ENCODE measurements around the gene CRTAC1. TPM values are rescaled to one million over a fixed set of nuclear protein-coding genes. Genes with fewer than 3 reads are reported as not detected.

Gene CRTAC1
- total and polyA plus RNA-seq, 2 experiments from 2014 or later: 0.47 to 1.2 TPM

DNA sequence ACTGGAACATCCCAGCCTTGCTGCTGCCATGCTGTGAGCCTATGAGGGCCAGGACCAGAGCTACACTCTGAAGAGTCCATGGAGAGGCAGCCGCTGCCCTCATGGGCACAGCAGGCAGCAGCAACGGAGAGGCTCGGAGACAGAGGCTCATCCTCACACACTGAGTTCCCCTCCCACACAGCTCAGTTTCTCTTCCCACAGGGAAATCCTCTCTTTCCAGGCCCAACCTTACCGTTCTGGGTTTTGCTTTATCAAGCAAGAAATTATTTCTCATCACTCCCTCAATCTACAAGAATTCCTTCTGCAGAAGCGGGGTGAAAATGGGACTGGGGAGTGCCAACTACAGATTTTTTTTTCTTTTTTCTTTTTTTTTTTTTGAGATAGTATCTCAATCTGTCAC lies 144.1 kb downstream of the CRTAC1 start (continued):
- TF ChIP-seq, protein P1, sequence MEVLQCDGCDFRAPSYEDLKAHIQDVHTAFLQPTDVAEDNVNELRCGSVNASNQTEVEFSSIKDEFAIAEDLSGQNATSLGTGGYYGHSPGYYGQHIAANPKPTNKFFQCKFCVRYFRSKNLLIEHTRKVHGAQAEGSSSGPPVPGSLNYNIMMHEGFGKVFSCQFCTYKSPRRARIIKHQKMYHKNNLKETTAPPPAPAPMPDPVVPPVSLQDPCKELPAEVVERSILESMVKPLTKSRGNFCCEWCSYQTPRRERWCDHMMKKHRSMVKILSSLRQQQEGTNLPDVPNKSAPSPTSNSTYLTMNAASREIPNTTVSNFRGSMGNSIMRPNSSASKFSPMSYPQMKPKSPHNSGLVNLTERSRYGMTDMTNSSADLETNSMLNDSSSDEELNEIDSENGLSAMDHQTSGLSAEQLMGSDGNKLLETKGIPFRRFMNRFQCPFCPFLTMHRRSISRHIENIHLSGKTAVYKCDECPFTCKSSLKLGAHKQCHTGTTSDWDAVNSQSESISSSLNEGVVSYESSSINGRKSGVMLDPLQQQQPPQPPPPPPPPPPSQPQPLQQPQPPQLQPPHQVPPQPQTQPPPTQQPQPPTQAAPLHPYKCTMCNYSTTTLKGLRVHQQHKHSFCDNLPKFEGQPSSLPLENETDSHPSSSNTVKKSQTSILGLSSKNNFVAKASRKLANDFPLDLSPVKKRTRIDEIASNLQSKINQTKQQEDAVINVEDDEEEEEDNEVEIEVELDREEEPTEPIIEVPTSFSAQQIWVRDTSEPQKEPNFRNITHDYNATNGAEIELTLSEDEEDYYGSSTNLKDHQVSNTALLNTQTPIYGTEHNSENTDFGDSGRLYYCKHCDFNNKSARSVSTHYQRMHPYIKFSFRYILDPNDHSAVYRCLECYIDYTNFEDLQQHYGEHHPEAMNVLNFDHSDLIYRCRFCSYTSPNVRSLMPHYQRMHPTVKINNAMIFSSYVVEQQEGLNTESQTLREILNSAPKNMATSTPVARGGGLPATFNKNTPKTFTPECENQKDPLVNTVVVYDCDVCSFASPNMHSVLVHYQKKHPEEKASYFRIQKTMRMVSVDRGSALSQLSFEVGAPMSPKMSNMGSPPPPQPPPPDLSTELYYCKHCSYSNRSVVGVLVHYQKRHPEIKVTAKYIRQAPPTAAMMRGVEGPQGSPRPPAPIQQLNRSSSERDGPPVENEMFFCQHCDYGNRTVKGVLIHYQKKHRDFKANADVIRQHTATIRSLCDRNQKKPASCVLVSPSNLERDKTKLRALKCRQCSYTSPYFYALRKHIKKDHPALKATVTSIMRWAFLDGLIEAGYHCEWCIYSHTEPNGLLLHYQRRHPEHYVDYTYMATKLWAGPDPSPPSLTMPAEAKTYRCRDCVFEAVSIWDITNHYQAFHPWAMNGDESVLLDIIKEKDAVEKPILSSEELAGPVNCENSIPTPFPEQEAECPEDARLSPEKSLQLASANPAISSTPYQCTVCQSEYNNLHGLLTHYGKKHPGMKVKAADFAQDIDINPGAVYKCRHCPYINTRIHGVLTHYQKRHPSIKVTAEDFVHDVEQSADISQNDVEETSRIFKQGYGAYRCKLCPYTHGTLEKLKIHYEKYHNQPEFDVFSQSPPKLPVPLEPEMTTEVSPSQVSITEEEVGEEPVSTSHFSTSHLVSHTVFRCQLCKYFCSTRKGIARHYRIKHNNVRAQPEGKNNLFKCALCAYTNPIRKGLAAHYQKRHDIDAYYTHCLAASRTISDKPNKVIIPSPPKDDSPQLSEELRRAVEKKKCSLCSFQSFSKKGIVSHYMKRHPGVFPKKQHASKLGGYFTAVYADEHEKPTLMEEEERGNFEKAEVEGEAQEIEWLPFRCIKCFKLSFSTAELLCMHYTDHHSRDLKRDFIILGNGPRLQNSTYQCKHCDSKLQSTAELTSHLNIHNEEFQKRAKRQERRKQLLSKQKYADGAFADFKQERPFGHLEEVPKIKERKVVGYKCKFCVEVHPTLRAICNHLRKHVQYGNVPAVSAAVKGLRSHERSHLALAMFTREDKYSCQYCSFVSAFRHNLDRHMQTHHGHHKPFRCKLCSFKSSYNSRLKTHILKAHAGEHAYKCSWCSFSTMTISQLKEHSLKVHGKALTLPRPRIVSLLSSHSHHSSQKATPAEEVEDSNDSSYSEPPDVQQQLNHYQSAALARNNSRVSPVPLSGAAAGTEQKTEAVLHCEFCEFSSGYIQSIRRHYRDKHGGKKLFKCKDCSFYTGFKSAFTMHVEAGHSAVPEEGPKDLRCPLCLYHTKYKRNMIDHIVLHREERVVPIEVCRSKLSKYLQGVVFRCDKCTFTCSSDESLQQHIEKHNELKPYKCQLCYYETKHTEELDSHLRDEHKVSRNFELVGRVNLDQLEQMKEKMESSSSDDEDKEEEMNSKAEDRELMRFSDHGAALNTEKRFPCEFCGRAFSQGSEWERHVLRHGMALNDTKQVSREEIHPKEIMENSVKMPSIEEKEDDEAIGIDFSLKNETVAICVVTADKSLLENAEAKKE (CRISPR knock-in tag; IDR thresholded peaks at IDR 0.05): no peak
- TF ChIP-seq, protein P2, sequence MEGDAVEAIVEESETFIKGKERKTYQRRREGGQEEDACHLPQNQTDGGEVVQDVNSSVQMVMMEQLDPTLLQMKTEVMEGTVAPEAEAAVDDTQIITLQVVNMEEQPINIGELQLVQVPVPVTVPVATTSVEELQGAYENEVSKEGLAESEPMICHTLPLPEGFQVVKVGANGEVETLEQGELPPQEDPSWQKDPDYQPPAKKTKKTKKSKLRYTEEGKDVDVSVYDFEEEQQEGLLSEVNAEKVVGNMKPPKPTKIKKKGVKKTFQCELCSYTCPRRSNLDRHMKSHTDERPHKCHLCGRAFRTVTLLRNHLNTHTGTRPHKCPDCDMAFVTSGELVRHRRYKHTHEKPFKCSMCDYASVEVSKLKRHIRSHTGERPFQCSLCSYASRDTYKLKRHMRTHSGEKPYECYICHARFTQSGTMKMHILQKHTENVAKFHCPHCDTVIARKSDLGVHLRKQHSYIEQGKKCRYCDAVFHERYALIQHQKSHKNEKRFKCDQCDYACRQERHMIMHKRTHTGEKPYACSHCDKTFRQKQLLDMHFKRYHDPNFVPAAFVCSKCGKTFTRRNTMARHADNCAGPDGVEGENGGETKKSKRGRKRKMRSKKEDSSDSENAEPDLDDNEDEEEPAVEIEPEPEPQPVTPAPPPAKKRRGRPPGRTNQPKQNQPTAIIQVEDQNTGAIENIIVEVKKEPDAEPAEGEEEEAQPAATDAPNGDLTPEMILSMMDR (conservative IDR thresholded peaks at IDR 0.05; ENCODE audit: low read depth in 2 of 2): no peak
- TF ChIP-seq POLR2AphosphoS5 (IDR thresholded peaks at IDR 0.05; ENCODE audit: low read depth): no peak

DNA sequence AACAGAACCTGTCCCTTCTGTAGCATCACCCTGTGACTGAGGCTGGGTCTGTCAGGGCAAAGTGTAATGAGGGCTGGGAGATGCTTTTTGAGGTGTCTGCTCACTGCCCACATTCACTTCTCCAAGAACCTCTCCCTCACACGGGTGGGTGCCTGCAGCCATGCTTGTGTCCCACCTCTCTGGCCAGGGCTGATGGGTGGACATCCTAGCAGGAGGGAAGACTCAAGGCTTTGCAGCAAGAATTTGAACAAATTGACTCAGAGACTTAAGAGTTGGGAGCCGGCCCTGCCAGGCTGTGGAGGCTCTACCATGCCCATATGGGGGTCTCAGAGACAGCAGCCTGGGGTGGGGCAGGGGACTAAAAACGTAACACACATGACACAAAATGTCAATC lies 147.3 kb downstream of the CRTAC1 start:
- Histone ChIP-seq H3K27ac (ENCODE audit: low read depth) (no peak overlapping the region), H3K4me2 (no peak overlapping the region), H3F3A (replicated peaks; ENCODE audit: low read depth) (no peaks in the 10 kb centered on the region), H2AFZ (no peak overlapping the region), H3K27me3 (ENCODE audit: insufficient read depth) (no peaks in the 10 kb centered on the region), H3K36me3 (ENCODE audit: insufficient read depth) (no peaks in the 10 kb centered on the region), H4K20me1 (replicated peaks; ENCODE audit: insufficient read depth) (no peaks in the 10 kb centered on the region), H3K4me3 (no peak overlapping the region), H3K4me1 (ENCODE audit: insufficient read depth) (no peaks in the 10 kb centered on the region), H3K79me2 (replicated peaks; ENCODE audit: insufficient read depth) (no peaks in the 10 kb centered on the region), H3K9me2 (ENCODE audit: insufficient read depth) (peaks cover 14% of the 10 kb centered on the region)
- DNase-seq (ENCODE audit: low spot score) (no peak), ATAC-seq (no peak)
- no peaks in the 10 kb centered on the region for H3K9me3 Mint-ChIP-seq
- no peaks in the 10 kb centered on the region for H3K36me3 Mint-ChIP-seq (ENCODE audit: low read depth)
- peaks cover 19% of the 10 kb centered on the region for H3K27me3 Mint-ChIP-seq (ENCODE audit: insufficient read depth, low read depth, poor library complexity)
- H3K4me1 Mint-ChIP-seq: peaks cover 11% of the 10 kb centered on the region
- no peak overlapping the region for H3K27ac Mint-ChIP-seq
- no peak overlapping the region for H3K4me3 Mint-ChIP-seq
- TF ChIP-seq, protein P3, sequence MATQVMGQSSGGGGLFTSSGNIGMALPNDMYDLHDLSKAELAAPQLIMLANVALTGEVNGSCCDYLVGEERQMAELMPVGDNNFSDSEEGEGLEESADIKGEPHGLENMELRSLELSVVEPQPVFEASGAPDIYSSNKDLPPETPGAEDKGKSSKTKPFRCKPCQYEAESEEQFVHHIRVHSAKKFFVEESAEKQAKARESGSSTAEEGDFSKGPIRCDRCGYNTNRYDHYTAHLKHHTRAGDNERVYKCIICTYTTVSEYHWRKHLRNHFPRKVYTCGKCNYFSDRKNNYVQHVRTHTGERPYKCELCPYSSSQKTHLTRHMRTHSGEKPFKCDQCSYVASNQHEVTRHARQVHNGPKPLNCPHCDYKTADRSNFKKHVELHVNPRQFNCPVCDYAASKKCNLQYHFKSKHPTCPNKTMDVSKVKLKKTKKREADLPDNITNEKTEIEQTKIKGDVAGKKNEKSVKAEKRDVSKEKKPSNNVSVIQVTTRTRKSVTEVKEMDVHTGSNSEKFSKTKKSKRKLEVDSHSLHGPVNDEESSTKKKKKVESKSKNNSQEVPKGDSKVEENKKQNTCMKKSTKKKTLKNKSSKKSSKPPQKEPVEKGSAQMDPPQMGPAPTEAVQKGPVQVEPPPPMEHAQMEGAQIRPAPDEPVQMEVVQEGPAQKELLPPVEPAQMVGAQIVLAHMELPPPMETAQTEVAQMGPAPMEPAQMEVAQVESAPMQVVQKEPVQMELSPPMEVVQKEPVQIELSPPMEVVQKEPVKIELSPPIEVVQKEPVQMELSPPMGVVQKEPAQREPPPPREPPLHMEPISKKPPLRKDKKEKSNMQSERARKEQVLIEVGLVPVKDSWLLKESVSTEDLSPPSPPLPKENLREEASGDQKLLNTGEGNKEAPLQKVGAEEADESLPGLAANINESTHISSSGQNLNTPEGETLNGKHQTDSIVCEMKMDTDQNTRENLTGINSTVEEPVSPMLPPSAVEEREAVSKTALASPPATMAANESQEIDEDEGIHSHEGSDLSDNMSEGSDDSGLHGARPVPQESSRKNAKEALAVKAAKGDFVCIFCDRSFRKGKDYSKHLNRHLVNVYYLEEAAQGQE (IDR thresholded peaks at IDR 0.05; ENCODE audit: unreplicated experiment): no peak
- TF ChIP-seq ZNF114 (CRISPR knock-in tag; IDR thresholded peaks at IDR 0.05) (no peak), POLR2AphosphoS5 (IDR thresholded peaks at IDR 0.05; ENCODE audit: low read depth) (no peak), CREB1 (CRISPR knock-in tag; IDR thresholded peaks at IDR 0.05; ENCODE audit: low read depth) (no peak)
- TF ChIP-seq, protein P2 (conservative IDR thresholded peaks at IDR 0.05; ENCODE audit: low read depth in 2 of 2): no peak

All from GM23338 (cell line).